ENCODE data around the gene C2CD3.
A peak's percentile ranks its signal among the peaks of the same experiment; 100 is the strongest.

C2CD3 gene

DNA sequence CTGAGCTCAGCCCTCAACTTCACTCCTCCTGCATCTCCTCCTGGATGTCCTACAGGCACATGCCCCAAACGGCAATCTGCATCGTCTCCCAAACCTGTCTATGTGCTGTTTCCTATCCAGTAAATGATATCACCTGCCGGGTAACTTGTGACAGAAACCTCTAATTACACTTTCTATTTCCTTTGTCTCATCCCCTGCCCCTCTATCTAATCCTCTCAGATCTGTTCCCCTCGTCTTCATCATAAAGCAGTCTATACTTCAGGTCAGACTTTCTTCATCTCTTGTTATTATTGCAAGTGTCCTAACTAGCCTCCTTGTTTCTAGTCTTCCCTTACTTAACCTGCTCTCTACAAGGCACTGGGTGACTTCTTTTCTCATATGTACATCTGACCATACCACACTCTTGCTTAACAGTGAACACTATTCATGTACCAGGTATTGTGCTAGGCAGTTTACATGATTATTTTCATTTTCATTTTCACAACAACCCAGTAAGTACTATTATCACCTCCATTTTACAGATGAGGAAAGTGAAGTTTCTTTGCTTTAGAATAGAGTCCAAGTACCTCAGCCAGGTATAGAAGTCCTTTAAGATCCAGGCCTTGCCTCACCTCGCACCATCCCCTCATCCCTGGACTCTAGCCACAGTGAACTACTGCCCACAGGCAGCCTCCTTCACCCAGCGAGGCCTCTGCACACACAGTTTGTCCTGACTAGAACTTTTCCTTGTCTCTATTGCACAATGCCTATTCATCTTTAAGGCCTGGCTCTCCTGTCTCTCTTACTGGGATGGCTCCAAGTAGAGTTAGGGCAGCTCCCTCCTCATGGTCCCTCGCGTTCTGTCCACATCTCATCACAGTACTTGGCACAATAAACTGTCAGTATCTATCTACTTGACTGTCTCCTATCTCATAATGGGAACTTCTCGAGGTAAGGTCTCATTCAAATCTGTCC, 139.8 kb downstream of the C2CD3 start:
- in situ Hi-C loops (cut with MboI; ENCODE audit: low pct_unique_long_range_greater_than_20kb, low sequenced_read_pairs) = no loop called here
- DNase-seq = no peak

DNA sequence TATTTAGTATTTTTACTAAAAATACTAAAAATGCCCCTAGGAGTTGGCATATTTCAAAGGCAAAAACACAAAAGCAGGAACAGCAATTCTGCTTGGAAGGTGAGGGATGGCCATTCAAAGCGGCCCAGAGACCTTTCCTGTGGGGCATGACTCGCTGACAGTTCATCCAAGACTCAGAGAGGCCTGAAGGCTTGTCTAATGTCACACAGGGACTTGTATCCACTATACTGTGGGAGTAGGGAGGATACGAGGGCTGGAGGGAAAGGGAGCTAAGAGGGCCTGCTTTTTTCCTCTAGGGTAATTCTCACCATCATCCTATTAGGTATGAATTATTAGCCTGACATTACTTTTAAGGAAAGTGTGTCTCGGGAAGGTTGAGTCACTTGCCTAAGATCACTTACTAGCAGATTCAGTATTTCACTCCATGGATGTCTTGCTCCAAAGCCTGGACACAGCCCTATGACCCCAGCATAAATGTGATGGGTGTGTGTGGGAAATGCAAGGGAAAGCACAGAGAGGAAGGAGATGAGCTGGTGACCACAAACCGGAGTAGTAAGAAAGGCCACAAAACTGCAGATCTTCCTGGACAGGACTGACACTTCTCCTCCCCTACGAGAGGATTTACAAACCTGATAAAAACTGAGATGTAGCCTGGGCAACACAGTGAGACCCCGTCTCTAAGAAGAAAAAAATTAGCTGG, 145.2 kb downstream of the C2CD3 start:
- in situ Hi-C loops (cut with MboI; ENCODE audit: low pct_unique_long_range_greater_than_20kb, low sequenced_read_pairs) = no loop called here
- DNase-seq = no peak

DNA sequence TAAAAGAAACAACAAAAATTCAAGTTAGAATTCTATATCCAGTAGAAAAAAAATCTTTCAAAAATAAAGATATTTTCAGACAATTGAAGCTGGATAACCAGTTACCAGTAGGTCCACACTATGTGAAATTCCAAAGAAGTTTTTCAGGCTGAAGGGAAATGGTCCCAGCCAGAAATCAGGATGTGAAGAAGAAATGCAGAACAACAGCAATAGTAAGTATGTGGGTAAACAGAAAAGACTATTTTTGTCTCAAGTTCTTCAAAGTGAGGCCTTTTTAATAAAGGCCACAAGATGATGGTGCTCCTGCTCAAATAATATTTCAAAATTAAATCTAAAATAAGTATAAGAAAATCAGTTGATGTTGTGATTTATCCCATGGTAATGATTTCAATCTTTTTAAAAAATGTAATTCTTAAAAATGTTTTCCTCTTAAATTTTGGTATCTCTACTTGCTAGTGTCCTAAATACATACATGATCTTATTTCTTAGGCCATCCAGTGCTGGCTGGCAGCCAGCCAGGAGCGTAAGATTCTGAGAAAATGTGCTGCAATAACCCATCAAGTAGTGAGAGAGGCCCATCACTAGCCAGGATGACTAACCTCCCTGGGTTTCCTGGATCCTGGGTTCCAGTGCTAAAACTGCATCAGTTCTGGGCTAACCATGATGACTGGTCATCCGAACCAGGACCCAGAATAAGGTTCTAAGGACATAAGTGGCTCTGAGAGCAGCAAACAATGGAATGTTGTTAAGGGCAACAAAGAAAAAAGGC, 146.4 kb downstream of the C2CD3 start:
- in situ Hi-C loops (cut with MboI; ENCODE audit: low pct_unique_long_range_greater_than_20kb, low sequenced_read_pairs) = no loop called here
- DNase-seq = no peak

DNA sequence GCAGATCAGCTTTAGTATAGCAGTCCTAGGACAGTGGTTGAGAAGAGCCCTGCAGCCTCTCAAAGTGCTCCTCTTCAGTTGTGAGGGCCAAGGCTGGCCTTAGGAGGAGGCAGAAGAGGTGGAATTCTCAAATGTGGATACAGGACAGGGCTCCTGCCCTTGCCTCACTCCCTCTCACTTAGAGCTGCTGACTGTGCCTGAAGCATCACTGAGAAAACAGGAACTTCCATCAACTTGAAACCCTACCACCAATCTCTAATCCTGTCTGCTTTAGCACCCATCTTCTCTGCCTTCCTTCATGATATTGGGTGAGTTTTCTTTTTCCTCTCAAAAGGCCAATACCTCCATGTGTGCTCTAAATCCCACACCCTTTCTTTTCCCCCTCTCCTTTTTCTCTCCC, 147.5 kb downstream of the C2CD3 start:
- in situ Hi-C loops (cut with MboI; ENCODE audit: low pct_unique_long_range_greater_than_20kb, low sequenced_read_pairs) = no loop called here

DNA sequence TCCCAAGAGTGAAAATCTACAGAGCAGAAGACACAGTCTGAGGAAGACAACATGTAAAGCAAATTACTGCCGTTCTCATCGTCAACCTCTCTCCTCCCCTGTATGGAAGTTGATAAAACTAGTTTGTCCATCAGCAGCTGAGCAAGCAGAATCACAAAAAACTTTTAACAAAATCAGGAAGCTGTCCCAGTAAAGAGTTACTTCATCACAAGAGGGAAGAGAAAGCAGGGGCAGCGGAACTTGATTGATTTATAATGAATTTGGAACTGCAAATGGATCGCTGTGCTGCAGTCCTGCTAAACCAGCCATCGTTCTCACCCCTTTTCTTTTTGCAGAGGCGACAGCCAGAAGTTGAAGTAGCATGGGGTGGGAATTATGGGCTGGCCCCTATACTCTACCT, 148.3 kb downstream of the C2CD3 start:
- DNase-seq = no peak
- in situ Hi-C loops (cut with MboI; ENCODE audit: low pct_unique_long_range_greater_than_20kb, low sequenced_read_pairs) = no loop called here

More for the DNA sequence above, 147.5 kb downstream of the C2CD3 start:
- no peak for DNase-seq

DNA sequence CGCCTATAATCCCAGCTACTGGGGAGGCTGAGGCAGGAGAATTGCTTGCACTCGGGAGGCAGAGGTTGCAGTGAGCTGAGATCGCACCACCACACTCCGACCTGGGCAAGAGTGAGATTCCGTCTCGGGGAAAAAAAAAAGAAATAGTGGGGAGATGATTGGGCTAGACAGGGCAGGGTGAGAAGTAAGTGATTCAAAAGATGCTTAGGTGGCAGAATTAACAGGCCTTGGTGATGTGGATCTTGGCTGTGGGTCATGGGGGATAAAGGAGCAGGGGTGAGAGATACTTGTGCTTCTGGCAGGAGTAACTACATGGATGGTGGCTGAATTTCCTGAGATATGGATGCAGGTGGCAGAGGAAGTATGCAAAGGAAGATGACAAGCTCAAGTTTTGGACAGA, 148.8 kb downstream of the C2CD3 start:
- in situ Hi-C loops (cut with MboI; ENCODE audit: low pct_unique_long_range_greater_than_20kb, low sequenced_read_pairs) = no loop called here
- DNase-seq = no peak

DNA sequence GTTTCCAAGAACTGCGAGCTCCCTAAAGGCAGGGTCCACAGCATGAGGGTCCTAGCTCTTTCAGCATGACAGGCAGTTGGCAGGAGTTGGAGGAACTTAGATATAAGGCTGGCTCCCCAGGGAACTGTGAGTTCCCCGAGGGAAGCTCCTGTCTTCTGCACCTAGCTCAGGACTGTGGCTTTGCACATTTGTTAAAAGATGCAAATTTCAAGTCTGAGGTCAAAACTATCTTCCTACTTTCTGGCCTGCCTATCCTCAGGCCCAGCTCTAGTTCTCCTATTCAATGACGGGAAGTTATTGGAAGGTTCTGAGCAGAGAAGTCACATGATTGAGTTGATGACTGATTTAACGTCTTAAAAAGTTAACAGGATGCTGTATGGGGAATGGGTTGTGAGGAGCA, 150.3 kb downstream of the C2CD3 start:
- in situ Hi-C loops (cut with MboI; ENCODE audit: low pct_unique_long_range_greater_than_20kb, low sequenced_read_pairs) = no loop called here
- peak; percentile 50 for DNase-seq

DNA sequence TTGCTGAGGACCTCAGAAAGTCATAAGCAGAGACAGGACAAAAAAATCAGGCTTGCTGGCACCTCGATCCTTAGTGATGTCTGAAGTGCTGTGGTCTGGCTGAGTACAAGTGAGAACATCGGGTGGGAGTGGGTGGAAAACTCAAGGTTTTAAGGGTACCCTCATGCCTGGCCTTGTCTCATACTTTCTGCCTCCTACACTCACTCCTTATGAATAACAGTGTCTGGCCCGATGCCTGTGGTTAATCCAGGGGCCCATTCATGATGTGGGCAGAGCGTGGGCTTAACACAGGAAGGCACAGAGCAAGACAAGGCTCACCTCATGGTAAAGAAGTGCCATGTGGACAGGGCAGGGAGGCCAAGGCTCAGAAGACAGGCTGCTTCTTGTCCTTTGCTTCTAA, 150.9 kb downstream of the C2CD3 start:
- in situ Hi-C loops (cut with MboI; ENCODE audit: low pct_unique_long_range_greater_than_20kb, low sequenced_read_pairs) = no loop called here
- no peak for DNase-seq

DNA sequence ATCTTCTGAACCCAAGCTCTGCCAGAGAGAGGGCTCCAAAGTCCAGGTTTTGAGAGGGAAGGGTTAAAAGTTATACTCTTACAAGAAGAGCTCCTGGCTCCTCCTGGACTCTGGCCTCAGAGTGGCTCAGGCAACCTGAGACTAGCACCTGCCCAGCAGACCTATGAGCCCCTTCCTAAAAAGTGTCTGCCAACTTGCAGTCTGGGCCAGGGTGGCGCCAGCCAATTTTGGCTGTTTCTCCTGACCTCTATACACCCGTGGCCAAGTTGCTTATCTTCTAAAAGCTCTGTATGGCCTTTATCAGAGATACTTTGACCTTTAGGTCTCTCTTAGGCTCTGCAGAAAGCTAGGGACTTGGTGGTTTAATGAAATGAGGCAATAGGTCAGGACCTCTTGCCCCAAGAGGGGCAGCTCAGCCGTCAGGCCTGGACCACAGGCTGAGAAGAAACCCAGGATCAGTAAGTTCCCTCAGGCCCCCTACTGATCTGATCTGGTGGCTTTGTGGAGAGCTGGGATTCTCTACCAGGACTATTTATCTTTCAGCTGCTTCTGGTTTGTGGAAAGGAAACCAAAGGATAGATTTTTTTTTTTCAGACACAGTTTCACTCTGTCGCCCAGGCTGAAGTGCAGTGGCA, 151.6 kb downstream of the C2CD3 start:
- no peak for DNase-seq
- in situ Hi-C loops (cut with MboI; ENCODE audit: low pct_unique_long_range_greater_than_20kb, low sequenced_read_pairs) = no loop called here

DNA sequence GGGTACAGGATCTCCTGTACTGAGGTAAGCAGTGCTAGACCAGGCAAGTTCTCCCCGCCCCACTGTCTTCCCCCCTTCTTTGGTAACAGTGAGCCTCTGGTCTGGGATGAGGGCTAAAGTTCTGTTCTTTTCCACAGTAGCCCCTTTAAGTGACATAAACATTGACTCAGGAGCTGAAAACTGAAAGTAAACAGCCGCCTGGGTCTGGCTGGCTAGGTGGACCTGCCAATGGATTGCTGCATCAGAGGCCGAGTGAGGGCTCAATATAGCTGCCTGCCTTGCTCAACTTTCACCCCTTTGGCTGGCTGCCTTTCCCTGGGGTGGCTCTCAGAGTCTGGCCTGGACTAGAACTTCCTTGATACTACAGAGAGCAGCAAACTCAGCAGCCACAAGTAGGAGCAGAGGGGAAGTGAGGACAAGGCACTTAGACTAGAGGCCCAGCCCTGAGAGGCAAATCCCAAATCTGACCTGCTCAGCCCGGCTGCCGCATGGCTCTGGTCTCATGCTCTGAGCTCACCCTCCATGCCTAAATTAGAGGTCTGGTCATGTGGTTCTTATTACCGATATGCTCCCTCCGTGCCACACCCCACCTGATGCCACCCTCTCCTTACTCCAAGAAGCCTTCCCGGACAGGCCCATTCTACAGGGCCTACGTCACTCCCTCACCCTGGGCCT, 152.3 kb downstream of the C2CD3 start:
- DNase-seq = no peak
- in situ Hi-C loops (cut with MboI; ENCODE audit: low pct_unique_long_range_greater_than_20kb, low sequenced_read_pairs) = no loop called here

DNA sequence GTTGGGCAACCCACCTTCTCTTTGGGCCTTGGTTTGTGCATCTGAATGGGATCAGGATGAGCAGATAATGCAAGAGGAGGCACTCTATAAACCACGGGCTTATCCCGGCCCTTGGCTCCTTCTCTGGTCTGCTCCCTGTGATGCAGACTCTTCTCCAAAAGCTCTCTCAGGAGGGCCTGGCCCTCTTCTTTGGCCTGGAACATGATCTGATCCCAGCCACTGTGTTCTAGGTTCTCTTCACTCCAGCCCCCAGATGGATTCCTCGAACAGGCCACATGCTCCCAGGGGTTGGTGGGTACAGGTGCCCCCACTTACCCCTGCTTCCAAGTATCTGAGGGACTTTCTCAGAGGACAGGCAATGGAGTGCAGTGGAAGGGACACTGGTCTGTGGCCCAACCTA, 153.2 kb downstream of the C2CD3 start:
- no peak for DNase-seq

DNA sequence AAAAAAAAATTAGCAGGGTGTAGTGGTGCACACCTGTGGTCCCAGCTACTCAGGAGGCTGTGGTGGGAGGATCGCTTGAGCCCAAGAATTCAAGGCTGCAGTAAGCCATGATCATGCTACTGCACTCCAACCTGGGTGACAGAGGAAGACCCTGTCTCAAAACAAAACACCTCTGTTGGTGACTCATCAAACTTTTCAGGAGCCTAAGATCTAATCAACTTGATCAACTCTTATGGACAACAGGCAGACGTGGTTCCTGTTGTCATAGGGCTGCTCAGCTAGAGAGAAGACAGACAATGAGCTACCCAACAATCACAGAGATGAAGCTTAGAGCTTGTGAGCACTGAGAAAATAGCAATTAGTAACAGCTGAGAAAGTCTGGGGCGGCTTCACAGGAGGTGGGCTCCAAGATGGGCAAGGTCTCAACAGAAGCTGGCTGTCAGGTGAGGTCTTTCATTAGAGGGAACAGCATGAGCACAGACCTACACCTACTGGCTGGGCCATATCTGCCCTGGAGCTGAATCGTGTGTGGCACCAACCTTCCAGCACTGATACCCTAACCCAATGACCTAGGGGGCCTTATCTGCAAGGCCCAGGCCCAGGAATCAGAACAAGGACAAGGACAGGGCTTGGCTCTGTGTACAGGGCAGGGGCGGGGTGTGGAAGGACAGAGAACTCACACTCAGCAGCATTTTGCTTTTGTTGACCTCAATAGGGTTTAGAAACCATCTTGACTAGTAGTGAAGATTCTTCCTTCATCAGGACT, 154.7 kb downstream of the C2CD3 start:
- DNase-seq = no peak
- in situ Hi-C loops (cut with MboI; ENCODE audit: low pct_unique_long_range_greater_than_20kb, low sequenced_read_pairs) = no loop called here

More for the DNA sequence above, 153.2 kb downstream of the C2CD3 start:
- in situ Hi-C loops (cut with MboI; ENCODE audit: low pct_unique_long_range_greater_than_20kb, low sequenced_read_pairs) = no loop called here

DNA sequence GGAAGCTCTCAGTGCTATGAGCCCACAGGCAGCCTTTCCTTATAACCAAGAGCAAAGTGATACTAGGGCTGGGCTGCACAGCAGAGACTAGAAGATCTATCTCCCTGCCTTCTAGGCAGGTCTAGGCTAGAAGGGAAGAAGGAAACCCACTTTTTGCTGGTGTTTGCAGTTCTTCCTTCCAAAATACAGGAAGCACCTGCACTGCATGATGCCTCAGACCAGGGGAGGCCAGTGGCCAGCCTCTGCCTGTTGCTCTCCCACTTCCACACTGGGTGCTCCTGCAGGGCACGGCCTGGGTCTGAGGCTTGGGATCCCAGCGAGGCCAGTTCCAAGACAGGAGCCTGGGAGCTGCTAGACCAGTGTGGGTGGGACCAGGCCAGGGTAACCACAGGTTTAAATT, 155.9 kb downstream of the C2CD3 start:
- no peak for DNase-seq
- in situ Hi-C loops (cut with MboI; ENCODE audit: low pct_unique_long_range_greater_than_20kb, low sequenced_read_pairs) = no loop called here

DNA sequence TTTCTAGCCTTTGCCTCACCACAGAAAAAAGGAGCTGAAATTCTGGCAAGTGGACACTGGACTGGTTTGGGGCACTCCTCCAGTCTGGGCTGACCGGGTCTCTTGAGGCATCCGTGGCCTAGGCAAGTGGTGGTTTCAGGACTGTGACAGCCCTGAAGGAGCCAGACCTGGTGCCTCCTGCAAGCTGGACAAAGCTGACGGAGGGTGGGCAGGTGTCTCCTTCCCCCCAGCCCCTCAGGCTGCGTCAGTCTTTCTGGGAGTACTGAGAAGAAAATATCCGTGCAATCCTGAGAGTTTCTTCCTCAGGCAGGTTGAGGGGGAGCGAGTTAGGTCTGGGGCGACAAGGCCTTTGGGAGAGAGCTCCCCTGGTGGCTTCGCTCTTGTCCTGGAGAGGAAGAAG, 157.7 kb downstream of the C2CD3 start:
- DNase-seq = no peak
- in situ Hi-C loops (cut with MboI; ENCODE audit: low pct_unique_long_range_greater_than_20kb, low sequenced_read_pairs) = no loop called here

DNA sequence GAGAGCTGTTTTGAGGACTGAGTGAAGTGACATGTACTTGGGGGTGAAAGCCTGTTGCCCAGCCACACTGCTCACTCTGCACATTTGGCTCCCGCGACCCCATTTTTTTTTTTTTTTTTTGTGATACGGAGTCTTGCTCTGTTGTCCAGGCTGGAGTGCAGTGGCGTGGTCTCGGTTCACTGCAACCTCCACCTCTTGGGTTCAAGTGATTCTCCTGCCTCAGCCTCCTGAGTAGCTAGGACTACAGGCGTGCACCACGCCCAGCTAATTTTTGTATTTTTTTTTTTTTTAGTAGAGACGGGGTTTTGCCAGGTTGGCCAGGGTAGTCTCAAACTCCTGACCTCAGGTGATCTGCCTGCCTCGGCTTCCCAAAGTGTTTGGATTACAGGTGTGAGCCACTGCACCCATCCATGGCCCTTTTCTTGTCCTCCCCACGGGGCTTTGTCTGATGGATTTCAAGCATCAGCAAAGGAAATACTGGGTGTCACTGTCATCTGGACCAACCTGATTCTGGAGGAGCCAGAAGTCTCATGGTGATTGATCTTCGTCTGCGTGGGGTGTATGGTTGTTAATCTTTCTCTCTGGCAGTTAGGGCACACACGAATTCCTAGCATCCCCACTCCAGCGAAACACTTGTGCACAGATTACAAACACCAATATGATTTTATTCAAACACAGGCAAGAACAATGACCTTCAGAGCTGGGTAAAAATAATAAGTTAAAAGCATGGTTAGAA, 158.6 kb downstream of the C2CD3 start:
- in situ Hi-C loops (cut with MboI; ENCODE audit: low pct_unique_long_range_greater_than_20kb, low sequenced_read_pairs) = no loop called here
- no peak for DNase-seq

DNA sequence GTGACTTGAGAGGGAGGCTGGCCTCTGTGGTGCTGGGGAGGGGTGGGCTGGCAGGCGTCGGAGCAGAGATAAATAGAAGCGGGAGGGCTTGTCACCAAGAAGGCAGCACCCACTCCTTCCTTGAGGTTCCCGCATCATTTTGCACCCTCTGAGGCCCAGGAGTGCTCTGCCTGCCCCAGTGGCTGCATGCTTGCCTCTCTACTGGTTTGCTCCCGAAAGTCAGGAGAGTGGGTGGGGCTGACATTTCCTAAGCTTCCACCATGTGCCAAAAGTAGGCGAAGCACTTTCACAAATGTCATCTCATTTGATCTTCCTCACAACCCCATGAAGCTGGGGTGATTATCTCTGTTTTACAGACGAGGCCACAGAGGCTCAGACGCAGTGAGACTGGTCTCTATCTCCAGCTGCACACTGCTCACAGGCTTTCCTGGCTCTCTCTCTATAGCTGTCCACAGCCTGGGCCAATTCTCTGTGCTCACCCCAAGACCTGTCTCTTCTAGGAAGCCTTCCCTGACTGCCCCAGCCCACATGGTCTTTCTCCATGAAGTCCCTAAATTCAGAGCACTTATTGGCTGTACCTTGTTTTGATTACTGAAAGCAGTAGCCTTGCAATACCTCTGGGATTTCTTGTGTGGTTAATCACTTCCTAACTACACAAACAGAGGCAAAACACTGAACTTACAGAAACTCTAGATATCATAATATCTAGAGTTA, 159.3 kb downstream of the C2CD3 start:
- DNase-seq = no peak
- in situ Hi-C loops (cut with MboI; ENCODE audit: low pct_unique_long_range_greater_than_20kb, low sequenced_read_pairs) = no loop called here

Measured in KBM-7 (cell line).